Amniotic stem cell (primary cell): Measurements from ENCODE around the gene AVP.
"Not testable (repeated sequence)": the region's sequence is repeated elsewhere in the genome, so short reads cannot be mapped to it uniquely, and the experiment has no call there.

Experiments
- DNase-seq: peaks from one replicate; lab custom pipeline; 2025; lab: John Stamatoyannopoulos, UW

The AVP gene, protein sequence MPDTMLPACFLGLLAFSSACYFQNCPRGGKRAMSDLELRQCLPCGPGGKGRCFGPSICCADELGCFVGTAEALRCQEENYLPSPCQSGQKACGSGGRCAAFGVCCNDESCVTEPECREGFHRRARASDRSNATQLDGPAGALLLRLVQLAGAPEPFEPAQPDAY

DNA sequence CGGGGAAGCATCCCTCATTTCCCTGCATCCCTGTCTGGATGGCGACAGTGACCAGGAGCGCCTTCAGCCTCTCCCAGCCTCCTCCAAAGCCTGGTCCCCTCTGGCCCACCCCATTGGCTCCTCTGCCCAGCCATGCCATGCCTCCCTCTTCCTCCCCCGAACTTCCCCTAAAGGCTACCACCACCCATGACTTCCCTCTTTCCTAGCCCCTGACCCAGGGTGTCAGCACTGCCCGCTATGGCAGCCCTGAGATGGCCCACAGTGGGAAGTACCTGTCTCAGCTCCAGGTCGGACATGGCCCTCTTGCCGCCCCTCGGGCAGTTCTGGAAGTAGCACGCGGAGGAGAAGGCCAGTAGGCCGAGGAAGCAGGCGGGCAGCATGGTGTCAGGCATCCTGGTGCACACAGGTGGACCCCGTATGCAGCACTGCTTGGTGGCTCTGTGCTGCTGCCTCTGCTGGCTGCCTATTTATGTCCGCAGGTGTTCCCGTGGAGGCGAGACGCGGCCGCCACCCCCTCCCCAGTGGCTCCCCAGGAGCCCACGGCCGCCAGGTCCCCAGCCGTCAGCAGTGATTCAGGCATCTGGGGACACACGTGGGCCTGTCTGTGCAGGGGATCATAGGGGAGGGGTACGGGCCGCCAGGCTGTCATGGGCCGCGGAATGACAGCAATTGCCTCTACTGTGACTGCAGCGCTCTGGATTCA lies at the start of gene AVP:
Gene AVP, minus strand, starts transcription at position 442 of the 703 bp plus-strand sequence. Its CDS starts 50 bp downstream, at position 392.
- no peak for DNase-seq

DNA sequence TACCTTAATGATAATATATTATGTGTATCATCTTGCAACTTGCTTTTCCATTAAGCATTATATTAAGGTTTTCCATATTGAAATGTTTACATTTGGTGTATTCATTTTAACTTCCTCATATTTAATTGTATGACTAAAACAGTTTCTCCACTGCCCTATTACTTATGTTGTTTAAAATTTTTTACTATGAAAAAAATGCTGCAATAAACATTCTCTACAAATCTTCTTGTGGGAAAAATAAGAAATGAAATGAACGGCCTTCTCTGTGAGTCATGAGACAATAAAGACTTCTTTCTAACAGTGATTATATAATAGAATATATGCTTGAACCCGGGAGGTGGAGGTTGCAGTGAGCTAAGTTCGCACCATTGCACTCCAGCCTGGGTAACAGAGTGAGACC lies 49.6 kb upstream of the AVP start:
- DNase-seq, result no peak

DNA sequence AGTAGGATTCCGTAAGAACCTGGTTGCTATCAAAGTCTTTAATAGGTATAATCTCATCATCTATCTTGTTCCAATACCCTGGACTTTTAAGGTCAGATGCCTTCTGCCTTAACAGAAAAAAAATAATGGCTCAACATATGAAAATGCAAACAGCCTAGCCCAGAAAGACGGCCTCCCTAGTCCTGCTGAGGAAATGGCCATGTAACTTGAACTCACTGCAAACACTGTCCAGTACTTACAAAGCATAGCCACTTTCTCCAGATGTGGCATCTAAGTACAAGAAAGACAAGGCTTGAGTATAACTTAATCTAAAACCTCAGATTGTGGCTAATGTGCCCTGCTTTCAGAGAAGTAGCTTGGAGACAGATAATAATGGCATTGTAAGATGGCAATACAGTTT lies 48.6 kb upstream of the AVP start:
- no peak for DNase-seq

DNA sequence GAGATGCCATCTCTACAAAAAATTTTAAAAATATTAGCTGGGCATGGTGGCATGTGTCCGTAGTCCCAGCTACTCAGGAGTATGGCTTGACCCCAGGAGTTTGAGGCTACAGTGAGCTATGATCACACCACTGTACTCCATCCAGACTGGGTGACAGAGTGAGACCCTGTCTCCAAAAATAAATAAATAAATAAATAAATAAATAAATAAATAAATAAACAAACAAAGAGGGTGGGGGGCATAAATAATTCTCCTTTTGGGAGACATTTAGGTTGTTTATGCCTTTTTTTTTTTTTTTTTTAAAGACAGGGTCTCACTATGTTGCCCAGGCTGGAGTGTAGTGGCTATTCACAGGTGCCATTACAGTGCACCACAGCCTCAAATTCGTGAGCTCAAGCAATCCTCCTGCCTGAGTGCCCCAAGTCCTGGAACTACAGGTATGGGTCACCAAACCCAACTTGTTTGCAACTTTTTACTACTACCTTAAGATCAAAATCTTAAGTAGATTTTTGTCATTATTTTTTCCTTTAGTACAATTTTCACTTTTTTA lies 45.6 kb upstream of the AVP start:
- DNase-seq, result no peak

DNA sequence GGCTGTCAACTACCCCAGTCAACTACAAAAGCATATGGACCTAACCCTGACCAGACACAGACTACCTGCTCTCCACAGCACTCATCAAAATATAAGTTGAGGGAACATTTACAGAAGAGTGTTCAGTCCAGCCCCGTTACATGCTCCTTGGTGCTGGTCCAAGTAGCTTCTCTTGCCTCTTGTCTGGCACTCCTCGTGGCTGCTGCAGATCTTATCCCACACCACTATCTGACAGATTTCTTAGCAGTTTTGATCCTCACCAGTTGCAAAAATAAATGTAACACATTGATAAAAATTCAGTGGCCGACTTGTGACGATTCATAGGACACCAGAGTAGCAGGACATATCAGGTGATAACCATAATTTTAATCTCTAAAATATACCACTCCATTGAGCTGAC lies 44.6 kb upstream of the AVP start:
- no peak for DNase-seq

DNA sequence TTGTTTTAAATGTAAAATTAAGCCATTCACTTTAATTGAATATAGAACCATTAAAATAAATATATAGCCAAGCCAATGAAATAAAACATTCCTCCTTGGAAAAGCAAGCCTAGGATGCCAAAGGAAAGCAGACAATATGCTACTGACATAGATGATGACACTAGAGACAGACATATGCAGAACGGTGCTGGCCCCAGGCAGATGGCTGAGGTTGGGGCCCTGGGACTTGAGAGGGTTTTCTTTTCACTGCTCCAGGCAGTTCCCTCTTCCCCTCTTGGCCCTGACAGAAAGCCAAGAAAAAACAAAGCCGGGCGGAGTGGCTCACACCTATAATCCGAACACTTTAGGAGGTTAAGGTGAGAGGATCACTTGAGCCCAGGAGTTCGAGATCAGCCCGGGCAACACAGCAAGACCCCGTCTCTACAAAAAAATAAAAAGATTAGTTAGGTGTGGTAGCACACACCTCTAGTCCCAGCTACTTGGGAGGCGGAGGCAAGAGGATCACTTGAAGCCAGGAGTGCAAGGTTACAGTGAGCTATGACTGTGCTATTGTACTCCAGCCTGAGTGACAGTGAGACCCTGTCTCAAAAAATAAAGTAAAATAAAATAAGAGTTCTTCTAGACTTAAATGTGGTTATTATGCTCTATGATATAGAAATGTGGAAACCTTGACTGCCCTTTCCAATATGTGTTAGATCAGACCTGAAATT lies 43.9 kb upstream of the AVP start:
- no peak for DNase-seq

DNA sequence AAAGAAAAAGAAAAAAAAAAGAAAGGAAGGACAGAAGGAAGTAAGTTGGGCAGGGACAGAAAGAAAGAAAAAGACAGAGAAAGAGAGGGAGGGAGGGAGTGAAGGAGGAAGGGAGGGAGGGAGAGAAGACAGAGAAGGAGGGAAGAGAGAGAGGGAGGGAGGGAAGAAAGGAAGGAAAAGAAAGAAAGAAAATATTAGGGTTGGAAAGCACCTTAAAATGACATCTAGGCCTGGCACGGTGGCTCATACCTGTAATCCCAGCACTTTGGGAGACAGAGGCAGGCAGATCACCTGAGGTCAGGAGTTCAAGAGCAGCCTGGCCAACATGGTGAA lies 42.0 kb upstream of the AVP start:
- DNase-seq, result no peak

DNA sequence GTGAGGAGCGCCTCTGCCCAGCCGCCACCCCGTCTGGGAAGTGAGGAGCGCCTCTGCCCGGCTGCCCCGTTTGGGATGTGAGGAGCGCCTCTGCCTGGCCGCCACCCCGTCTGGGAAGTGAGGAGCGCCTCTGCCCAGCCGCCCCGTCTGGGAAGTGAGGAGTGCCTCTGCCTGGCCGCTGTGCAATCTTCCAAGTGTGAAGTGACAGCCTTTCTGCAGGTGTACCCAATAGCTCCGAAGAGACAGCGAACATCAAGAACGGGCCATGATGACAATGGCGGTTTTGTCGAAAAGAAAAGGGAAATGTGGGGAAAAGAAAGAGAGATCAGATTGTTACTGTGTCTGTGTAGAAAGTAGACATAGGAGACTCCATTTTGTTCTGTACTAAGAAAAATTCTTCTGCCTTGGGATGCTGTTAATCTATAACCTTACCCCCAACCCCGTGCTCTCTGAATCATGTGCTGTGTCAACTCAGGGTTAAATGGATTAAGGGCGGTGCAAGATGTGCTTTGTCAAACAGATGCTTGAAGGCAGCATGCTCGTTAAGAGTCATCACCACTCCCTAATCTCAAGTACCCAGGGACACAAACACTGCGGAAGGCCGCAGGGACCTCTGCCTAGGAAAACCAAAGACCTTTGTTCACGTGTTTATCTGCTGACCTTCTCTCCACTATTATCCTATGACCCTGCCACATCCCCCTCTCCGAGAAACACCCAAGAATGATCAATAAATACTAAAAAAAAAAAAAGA lies 41.4 kb upstream of the AVP start:
- not testable (repeated sequence) for DNase-seq

DNA sequence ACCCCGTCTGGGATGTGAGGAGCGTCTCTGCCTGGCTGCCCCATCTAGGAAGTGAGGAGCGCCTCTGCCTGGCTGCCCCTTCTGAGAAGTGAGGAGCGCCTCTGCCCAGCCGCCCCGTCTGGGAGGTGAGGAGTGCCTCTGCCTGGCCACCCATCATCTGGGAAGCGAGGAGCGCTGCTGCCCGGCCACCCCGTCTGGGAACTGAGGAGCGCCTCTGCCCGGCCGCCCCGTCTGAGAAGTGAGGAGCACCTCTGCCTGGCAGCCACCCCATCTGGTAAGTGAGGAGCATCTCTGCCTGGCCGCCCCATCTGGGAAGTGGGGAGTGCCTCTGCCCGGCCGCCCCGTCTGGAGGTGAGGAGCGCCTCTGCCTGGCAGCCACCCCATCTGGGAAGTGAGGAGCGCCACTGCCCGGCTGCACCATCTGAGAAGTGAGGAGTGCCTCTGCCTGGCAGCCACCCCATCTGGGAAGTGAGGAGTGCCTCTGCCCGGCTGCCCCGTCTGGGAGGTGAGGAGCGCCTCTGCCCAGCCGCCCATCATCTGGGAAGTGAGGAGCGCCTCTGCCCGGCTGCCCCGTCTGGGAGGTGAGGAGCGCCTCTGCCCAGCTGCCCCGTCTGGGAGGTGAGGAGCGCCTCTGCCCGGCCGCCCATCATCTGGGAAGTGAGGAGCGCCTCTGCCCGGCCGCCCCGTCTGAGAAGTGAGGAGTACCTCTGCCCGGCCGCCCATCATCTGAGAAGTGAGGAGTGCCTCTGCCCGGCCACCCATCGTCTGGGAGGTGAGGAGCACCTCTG lies 40.4 kb upstream of the AVP start:
- DNase-seq, result not testable (repeated sequence)

DNA sequence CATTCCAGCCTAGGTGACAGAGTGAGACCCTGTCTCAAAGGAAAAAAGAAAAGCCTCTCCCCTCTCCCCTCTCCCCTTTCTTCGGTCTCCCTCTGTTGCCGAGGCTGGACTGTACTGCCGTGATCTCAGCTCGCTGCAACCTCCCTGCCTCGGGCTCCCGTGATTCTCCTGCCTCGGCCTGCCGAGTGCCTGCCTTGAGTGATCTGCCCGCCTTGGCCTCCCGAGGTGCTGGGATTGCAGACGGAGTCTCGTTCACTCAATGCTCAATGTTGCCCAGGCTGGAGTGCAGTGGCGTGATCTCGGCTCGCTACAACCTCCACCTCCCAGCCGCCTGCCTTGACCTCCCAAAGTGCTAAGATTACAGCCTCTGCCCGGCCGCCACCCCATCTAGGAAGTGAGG lies 39.6 kb upstream of the AVP start:
- DNase-seq, result not testable (repeated sequence)

DNA sequence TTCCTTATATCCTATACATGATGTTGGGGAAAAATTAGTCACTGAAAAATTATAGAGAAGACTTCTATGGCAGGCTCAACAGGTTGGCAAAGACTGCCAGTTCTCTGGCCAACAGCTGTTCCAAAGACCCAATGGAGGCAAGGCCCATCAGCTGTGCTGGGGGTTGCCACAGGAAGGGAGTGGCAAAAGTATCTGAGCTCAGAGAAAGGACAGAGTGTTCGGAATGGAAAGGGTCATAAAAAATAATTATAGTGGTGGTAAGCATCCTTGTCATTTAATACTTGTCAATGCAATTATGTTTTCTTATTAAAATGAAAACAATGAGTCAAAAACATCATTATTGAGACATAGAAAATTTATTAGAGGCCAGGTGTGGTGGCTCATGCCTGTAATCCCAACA lies 39.0 kb upstream of the AVP start:
- DNase-seq, result no peak

DNA sequence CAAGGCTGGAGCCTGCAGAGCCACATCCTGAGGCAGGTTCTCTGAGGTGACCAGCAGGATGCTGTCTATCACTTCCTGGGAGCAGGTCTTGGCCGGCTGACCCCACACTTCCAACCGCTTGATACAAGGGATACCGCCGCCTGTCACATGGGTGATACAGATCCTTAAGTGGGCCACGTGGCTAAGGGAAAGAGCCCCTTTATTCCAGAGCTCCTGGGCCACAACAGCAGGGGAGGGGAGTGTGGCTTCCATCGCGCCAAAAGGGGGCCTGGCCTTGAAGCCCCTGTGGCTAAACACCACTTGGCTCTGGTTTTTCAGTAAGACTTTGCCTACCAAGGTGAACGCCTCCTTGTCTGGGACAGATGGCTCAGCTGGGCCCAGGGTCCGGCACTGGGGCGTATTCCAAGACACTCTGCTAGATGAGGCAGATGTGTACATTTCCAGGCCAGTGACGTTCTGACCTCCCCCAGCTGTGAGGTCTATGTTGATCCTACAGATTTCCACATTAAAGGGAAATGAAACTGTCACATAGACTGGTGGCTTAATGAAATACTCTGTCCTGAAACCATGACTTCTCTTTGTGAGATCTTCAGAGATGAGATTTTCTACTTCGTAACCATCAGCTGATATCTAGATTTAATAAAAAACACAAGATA lies 37.6 kb upstream of the AVP start:
- no peak for DNase-seq

DNA sequence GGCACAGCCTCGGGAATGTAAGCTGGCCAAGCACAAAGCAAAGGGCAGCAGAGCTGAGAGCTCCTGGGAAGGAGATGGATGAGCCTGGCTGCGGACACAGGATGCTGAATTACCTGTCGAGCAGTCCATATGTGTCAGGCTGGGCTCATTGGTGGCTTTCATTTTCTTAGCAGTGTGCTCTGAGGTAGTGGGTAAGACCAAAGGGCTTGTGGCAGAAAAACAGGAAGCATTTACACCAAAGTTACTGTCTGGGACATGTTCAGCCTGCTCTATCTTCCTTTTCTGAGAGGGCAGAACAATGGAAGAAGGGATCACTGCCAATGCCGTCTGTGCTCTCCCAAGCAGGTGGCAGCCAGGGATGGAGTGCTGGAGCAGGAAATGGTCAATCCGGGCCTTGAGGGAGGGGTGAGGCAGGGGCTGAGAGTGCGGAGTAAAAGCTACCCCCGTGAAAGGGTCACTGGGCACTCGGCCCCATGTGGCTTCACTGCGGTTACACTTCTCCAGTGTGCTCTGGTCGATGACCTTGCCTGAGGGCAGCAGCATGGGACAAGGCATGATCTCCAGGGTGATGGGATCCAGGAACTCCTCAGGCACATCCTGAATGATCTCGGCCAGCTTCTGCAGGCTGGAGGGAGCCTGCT lies 36.9 kb upstream of the AVP start:
- no peak for DNase-seq

DNA sequence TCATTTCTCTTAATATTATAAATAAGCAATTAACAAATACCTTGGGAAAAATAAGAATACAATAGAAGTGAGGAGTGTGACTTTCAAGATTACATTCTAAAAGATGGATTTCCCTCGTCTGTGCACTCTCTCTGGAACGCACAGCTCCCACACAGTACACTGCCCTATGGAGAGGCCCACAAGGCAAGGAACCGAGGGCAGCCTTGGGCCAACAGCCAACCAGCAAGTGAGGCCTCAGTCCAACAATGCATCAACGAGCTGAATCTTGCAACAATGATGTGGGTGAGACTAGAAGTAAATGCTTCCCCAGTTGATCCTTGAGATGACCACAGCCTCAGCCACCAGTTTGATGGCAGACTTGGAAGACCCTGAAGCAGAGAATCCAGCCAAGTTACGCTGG lies 34.5 kb upstream of the AVP start:
- DNase-seq, result no peak

DNA sequence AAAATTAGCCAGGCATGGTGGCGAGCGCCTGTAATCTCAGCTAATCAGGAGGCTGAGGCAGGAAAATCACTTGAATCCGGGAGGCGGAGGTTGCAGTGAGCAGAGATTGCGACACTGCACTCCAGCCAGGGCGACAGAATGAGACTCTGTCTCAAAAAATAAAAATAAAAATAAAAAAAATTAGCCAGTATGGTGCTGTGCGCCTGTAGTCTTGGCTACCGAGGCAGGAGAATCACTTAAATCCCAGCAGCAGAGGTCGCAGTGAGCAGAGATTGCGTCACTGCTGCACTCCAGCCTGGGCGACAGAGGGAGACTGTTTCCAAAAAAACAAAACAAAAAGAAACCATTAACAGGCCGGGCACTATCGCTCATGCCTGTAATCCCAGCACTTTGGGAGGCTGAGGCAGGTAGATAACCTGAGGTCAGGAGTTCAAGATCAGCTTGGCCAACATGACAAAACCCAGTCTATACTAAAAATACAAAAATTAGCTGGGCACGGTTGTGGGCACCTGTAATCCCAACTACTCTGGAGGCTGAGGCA lies 33.4 kb upstream of the AVP start:
- DNase-seq, result peak; percentile 34

DNA sequence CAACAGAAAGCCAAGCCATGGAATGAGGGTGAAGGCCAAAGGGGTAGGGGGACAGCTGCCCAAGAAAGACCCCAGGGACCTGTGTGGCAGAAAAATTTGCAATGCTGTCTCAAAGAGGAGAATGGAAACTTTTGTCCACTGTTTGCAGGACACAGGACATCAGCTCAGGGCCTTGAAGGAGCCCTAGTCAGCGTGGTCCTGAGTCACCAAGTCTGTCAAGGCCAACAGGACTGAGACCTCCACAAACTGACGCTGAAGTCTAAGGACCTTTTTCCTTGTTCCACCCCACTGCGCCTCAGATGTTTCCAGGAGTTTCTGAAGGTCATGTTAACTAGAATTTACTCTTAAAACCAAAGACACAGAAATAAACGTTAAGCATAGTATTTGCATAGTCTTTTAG lies 31.8 kb upstream of the AVP start:
- DNase-seq, result no peak

DNA sequence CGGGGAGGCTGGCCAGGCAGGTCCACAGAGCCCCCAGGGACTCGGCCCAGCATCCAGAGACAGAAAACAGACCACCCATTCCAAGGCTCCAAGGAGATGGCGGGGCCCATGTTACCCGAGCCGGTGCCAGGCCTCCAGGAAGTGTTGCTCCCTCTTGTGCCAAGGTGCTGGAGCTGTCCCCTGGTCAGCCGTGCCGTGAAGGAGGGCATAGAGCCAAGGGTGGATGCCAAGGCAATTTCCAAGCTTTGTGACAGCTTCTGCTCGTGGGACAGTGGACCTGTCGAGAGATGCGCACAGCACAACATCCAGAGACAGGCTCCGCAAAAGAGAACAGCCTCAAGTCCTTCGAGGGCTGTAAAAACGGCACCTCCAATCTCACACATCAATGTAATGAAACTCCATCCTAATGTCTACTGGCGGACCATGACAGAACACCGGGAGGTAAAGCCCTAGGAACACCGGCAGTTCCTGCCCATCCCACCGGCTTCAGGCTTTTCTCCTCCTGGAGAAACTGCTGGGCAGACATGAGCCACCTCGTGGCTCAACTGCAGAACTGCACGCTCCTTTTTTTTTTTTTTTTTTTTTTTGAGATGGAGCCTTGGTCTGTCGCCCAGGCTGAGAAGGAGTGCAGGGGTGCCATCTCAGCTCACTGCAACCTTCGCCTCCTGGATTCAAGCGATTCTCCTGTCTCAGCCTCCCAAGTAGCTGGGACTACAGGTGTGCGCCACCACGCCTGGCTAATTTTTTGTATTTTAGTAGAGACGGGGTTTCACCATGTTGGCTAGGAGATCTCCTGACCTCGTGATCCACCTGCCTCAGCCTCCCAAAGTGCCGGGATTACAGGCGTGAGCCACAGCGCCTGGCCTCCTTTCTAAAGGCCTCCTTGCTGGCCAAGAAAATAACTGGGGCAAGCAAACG lies 30.9 kb upstream of the AVP start:
- DNase-seq, result peak; percentile 11

DNA sequence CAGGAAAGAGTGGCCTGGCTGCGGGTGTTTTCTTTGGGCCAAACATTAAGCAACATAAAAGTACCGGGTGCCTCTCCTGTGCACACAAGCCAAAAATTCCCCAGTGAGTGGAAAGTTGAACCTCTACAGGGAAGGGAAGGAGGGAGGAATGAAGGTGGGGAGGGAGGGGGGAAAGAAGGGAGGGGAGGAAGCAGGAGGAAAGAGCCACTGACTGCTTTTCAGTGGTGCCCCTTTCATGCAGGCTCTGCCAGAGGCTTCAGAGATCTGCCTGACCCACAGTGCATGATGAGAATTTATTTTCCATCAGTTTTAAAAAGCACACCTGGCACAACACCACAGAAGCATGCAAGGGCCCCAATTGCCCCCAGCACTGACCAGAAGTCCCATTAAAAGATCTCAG lies 27.5 kb upstream of the AVP start:
- DNase-seq, result no peak

DNA sequence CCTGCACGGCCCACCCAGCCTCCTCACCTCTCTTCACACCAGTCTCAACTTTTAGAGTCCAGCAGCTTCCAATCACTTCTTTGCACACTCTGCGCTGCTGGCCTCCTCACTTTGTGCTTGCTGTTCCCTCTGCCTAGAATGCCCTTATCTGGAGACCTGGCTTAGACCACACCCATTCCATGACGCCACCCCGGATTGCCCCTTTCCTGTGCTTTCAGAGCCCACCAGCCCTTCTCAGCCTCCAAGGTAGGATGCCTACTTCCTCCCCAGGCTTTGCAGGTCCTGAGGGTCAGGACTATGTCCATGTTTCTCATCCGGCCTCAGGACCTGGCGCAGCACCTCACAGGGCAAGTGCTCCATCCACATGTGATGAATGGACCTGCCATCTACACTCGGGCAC lies 27.0 kb upstream of the AVP start:
- no peak for DNase-seq
